ENCODE measurements around the gene CYP2D6. TPM values are rescaled to one million over a fixed set of nuclear protein-coding genes. Genes with fewer than 3 reads are reported as not detected.
A peak's percentile ranks its signal among the peaks of the same experiment; 100 is the strongest.
"Not testable (repeated sequence)": the region's sequence is repeated elsewhere in the genome, so short reads cannot be mapped to it uniquely, and the experiment has no call there.

CYP2D6 gene
- total RNA-seq (2022) (9.3 and 10.7 TPM in 2 replicates), Bru-seq, nascent RNA (percentile 45 among the genes with signal in this experiment), BruChase-seq, experiment 1, labeled RNA remaining after a 6-hour chase (percentile 63 among the genes with signal in this experiment), BruChase-seq, experiment 2, labeled RNA remaining after a 2-hour chase (percentile 52 among the genes with signal in this experiment)
- long read RNA-seq, partial matches to known transcripts, result 1 of 4 reads
- long read RNA-seq, other reads (novel, unspliced or antisense), result 2 of 4 reads

DNA sequence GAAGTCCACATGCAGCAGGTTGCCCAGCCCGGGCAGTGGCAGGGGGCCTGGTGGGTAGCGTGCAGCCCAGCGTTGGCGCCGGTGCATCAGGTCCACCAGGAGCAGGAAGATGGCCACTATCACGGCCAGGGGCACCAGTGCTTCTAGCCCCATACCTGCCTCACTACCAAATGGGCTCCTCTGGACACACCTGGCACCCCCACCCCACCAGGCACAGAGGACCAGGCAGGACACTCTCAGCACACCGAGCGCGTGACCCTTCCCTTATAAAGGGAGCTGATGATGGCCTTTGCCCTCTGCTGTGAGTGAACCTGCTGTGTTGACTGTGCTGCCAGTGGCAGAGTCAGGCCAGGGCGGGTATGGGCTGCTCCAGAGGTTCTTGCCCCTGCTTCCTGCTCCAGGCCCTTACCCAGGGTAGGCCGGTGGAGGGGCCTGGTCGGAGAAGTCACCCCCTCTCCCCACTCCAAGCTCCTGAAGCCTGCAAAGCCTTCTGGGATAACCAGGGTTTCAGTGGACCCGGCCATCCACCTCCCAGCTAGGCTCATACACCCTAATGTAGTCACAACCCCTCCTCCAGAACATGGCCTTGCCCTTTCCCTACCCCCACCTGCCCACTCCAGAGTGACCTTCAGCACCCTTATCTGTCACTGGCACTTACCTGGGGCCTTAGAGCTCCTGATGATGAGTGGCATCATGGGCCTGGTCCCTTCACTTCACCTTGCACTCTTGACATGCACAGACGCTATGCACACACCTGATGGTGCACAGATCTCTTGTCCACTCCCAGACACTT is at the start of gene CYP2D6:
TSS of gene CYP2D6 (minus strand) at position 172 of the 793 bp plus-strand sequence. CDS start at position 153, 19 bp downstream.
- BruUV-seq (replicated peaks); H3K4me3 Mint-ChIP-seq (ENCODE audit: low read depth, unreplicated experiment); CTCF ChIA-PET; H3K27me3 Mint-ChIP-seq (ENCODE audit: unreplicated experiment); intact Hi-C loops (cut with micrococcal nuclease; ENCODE audit: unreplicated experiment); H3K9me3 Mint-ChIP-seq (ENCODE audit: low read depth, unreplicated experiment); DNase-seq; H3K4me1 Mint-ChIP-seq (ENCODE audit: low read depth, unreplicated experiment): not testable (repeated sequence)
- Mint-ChIP-seq H3K36me3 (ENCODE audit: insufficient read depth, unreplicated experiment) (peaks cover 59% of the 10 kb centered on the region), H3K27ac (ENCODE audit: unreplicated experiment) (peak within 1 kb of the TSS; percentile 46)

DNA sequence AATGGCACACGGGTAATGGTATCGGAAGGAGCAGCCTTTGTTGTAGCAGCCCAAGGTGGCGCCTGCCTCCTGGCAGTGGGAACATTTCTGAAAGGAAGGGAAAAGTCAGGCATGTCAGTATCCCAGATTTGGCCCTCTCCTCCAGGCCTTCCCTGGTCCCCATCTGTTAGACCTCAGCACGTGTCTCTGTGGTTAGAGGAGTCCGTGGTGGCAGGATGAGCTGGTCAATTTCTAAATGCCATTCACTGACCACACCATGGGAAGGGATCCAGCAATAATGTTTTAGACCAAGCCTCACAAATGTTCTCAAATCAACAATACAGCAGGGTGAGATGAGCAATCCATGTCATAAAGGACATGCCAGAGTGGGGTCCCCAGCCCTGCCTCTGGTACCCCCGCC is 49.0 kb upstream of the CYP2D6 start:
- no peaks in the 10 kb centered on the region for H3K27me3 Mint-ChIP-seq (ENCODE audit: unreplicated experiment)
- H3K27ac Mint-ChIP-seq (ENCODE audit: unreplicated experiment), result no peak overlapping the region
- H3K9me3 Mint-ChIP-seq (ENCODE audit: low read depth, unreplicated experiment), result no peaks in the 10 kb centered on the region
- CTCF ChIA-PET, result no interaction called here
- BruUV-seq (replicated peaks), result no TSS peak
- peaks cover 70% of the 10 kb centered on the region for H3K4me1 Mint-ChIP-seq (ENCODE audit: low read depth, unreplicated experiment)
- no peak for DNase-seq
- TF ChIP-seq, protein P1, sequence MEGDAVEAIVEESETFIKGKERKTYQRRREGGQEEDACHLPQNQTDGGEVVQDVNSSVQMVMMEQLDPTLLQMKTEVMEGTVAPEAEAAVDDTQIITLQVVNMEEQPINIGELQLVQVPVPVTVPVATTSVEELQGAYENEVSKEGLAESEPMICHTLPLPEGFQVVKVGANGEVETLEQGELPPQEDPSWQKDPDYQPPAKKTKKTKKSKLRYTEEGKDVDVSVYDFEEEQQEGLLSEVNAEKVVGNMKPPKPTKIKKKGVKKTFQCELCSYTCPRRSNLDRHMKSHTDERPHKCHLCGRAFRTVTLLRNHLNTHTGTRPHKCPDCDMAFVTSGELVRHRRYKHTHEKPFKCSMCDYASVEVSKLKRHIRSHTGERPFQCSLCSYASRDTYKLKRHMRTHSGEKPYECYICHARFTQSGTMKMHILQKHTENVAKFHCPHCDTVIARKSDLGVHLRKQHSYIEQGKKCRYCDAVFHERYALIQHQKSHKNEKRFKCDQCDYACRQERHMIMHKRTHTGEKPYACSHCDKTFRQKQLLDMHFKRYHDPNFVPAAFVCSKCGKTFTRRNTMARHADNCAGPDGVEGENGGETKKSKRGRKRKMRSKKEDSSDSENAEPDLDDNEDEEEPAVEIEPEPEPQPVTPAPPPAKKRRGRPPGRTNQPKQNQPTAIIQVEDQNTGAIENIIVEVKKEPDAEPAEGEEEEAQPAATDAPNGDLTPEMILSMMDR (IDR thresholded peaks at IDR 0.05; ENCODE audit: unreplicated experiment), result no peak
- H3K36me3 Mint-ChIP-seq (ENCODE audit: insufficient read depth, unreplicated experiment), result peaks cover 23% of the 10 kb centered on the region
- H3K4me3 Mint-ChIP-seq (ENCODE audit: low read depth, unreplicated experiment), result no peak overlapping the region
- intact Hi-C loops (cut with micrococcal nuclease; ENCODE audit: unreplicated experiment), result loop anchor here (5.0 kb wide), 1 partner anchor 88 kb away; no protein-coding TSS in a partner anchor

- H3K27ac Mint-ChIP-seq (ENCODE audit: unreplicated experiment), result no peak overlapping the region
Observed at GRCh38 chr22:42178910-42179519, 48.4 kb upstream of the CYP2D6 start.

DNA sequence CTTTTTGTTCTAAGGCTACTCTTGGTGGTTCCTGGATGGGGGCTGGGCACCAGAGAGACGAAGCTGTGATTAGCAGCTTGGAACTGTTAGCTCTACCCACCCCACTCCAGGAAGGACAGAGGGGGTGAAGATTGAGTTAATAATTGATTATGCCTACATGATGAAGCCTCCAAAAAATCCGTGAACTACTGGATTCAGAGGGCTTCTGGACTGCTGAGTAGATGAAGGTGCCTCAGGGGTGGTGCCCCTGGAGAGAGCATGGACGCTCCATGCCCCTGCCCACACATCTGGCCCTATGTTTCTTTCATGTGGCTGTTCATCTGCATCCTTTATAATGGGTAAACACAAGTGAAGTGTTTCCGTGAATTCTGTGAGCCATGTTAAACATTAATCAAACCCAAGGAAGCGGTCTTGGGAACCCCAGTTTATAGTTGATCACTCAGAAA is 47.3 kb upstream of the CYP2D6 start:
- H3K4me3 Mint-ChIP-seq (ENCODE audit: low read depth, unreplicated experiment), result peak overlapping the region; percentile 54
- H3K27me3 Mint-ChIP-seq (ENCODE audit: unreplicated experiment), result no peaks in the 10 kb centered on the region
- intact Hi-C loops (cut with micrococcal nuclease; ENCODE audit: unreplicated experiment), result no loop called here
- peaks cover 62% of the 10 kb centered on the region for H3K4me1 Mint-ChIP-seq (ENCODE audit: low read depth, unreplicated experiment)
- CTCF ChIA-PET, result interaction anchor here (0.7 to 1.6 kb wide), 4 partner anchors 11 to 259 kb away, joined by 3 to 5 read pairs (median 4); no protein-coding TSS in a partner anchor
- TF ChIP-seq, protein P1 (IDR thresholded peaks at IDR 0.05; ENCODE audit: unreplicated experiment), result no peak
- no TSS peak for BruUV-seq (replicated peaks)
- peaks cover 23% of the 10 kb centered on the region for H3K36me3 Mint-ChIP-seq (ENCODE audit: insufficient read depth, unreplicated experiment)
- peak overlapping the region; percentile 76 for H3K27ac Mint-ChIP-seq (ENCODE audit: unreplicated experiment)
- H3K9me3 Mint-ChIP-seq (ENCODE audit: low read depth, unreplicated experiment), result no peaks in the 10 kb centered on the region
- peak; percentile 49 for DNase-seq

More at GRCh38 chr22:42178910-42179519, 48.4 kb upstream of the CYP2D6 start:
- Mint-ChIP-seq H3K27me3 (ENCODE audit: unreplicated experiment) (no peaks in the 10 kb centered on the region), H3K4me3 (ENCODE audit: low read depth, unreplicated experiment) (no peak overlapping the region), H3K36me3 (ENCODE audit: insufficient read depth, unreplicated experiment) (peaks cover 23% of the 10 kb centered on the region), H3K9me3 (ENCODE audit: low read depth, unreplicated experiment) (no peaks in the 10 kb centered on the region), H3K4me1 (ENCODE audit: low read depth, unreplicated experiment) (peaks cover 65% of the 10 kb centered on the region)
- intact Hi-C loops (cut with micrococcal nuclease; ENCODE audit: unreplicated experiment), result no loop called here
- DNase-seq, result no peak
- TF ChIP-seq, protein P1 (IDR thresholded peaks at IDR 0.05; ENCODE audit: unreplicated experiment), result no peak
- CTCF ChIA-PET, result interaction anchor here (0.5 to 1.6 kb wide), 4 partner anchors 9 to 329 kb away, joined by 3 to 4 read pairs (median 4); no protein-coding TSS in a partner anchor
- no TSS peak for BruUV-seq (replicated peaks)

All from Calu3 (cell line).